Activated naive CD4-positive, alpha-beta T cell treated with anti-CD3 and anti-CD28 coated beads, Interleukin-2, amount 50 U/mL, for 16 hours (primary cell): ENCODE results near the gene MBD5.

Experiments used
- DNase-seq: peaks from one replicate; pipeline ENCODE4 v3.0.0-alpha.2; 2020

The MBD5 gene

DNA sequence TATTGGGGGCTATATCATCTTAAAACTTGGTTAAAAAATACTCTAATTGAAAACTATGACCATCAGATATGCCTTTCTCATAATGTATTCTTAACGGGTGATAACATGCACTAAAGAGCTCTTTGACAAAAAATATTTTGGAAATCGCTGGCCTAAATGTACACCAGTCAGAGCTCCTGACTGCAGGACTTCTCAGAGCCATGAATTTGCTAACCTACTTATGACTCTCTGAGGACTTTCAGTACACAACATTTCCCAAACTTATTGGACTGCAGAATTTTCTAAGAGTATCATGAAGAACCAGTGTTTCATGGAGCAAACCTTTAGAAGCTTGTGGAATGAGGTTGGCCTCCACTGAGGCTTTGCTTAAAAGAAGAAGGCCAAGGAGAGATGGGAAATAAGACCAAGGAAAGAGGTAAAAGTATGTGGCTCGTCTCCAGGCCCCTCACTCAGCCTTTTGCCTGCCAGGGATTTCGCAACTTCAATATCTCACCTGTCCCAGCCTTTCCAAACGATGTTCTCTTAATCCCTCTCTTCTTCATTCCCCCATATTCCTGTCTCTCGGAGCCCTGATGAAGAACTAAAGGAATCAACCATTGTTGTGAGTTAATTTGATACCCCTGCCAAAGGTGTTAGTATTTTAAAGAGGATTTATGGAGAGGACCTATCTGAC is 534.9 kb downstream of the MBD5 start:
- no peak for DNase-seq

DNA sequence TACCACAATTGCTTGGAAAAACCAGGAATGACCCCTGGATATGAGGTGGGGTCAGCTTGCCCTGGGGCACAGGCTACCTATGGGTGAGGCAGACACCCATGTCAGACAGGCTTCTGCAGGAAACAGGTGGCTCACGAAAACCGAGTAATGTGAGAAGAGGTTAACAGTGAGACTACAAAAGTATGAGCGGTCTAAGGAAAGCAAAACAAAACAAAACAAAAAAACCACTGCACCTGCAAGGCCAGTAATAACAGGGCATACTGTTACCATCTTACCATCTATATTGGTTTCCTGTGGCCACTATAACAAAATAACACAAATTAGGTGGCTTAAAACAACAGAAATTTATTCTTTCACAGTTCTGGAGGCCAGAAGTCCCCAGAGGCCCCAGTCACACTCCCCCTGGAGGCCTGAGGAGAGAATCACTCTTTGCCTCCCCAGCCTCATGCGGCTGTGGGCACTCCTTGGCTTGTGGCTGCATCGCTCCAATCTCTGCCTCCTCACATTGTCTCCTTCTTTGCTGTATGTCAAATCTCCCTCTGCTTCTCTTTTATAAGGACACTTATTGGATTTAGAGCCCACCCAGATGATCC is 537.0 kb downstream of the MBD5 start:
- no peak for DNase-seq

DNA sequence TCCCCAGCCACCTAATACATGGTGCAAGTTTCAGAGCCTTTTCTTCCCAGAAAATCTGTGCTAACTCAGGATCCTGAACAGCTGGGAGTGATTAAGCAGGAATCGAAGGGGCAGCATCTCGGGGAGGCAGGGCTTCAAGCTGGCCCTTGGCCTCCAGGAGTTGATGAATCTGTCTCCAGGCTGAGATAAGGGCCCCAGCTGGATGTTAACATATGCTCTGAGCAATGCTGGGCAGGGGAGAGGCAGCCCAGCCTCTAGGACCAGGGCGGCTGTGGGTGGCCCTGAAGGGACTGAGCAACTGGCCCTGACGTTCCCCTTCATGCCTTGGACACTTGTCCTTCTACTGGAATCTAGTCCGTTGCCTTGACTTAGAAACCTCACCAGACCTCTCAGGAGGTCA is 539.6 kb downstream of the MBD5 start:
- no peak for DNase-seq

DNA sequence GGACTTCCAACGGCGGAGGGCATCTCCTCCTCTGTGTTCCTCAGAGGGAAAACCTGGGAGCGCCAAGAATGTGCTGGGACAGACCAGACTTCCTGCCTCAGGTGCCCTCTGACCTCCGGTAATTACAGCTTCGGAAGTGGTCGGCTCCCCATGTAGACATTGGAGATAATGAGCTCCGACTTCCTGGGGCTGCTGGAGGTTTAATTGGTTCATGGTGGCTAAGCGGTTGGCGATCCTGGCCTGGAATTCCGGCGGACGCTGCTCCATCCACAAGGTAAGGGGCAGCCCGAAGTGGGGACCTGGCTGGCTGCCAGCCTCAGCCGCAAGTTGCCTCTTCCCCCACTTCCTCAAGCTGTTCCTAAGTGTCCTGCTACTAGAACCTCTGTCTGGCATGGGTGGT is 540.5 kb downstream of the MBD5 start:
- DNase-seq = no peak

DNA sequence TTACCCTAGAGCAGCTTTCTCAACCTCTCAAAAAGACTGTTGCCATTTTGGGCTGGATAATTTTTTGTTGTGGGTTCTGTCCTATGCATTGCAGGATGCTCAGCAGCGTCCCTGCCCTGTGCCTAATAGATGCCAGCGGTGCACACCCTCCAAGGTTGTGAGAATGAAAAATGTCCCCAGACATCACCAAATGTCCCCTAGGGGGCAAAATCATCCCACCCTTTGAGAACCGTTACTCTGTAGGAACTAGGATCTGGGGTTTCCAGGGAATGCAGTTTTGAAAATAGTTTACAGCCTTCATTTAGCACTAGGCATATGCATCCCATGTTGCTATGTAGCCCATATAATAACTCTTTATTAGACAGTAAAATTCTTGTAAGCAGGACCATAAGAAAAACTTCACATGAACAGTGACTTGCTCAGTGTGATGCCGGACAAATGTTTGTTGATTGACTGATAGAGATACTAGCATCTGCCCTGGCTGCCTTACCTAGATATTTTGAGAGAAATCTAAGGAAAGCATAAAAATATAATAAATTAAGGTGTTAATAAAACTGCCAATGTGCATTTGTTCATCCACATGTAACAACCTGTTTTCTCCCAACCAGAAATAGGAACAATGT is 544.5 kb downstream of the MBD5 start:
- DNase-seq = no peak
